Measurements from ENCODE around the gene ZBTB40.

The ZBTB40 gene

GRCh38 chr1:22509815-22510214, 58.2 kb downstream of the ZBTB40 start:
- DNase-seq, result no peak

DNA sequence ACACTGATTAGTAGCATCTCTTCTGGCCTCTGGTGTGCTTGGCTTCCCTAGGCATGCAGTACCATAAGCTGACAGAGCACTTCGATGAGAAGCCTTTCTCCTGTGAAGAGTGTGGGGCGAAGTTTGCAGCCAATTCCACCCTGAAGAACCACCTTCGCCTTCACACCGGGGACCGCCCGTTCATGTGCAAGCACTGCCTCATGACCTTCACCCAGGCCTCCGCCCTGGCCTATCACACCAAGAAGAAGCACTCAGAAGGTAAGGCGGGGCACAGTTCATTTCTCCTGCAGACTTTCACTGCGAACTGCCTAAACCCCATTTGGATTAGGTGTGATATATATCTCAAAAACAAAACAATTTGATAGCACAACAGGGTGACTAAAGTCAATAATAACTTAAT, 61.2 kb downstream of the ZBTB40 start:
- DNase-seq, result no peak

- no peak for DNase-seq
Measured at GRCh38 chr1:22516906-22517571, 65.4 kb downstream of the ZBTB40 start.

GRCh38 chr1:22517956-22518355, 66.3 kb downstream of the ZBTB40 start:
- DNase-seq, result no peak

- DNase-seq, result no peak
Measured at GRCh38 chr1:22518379-22518778, 66.7 kb downstream of the ZBTB40 start.

GRCh38 chr1:22520871-22521270, 69.2 kb downstream of the ZBTB40 start:
- no peak for DNase-seq

DNA sequence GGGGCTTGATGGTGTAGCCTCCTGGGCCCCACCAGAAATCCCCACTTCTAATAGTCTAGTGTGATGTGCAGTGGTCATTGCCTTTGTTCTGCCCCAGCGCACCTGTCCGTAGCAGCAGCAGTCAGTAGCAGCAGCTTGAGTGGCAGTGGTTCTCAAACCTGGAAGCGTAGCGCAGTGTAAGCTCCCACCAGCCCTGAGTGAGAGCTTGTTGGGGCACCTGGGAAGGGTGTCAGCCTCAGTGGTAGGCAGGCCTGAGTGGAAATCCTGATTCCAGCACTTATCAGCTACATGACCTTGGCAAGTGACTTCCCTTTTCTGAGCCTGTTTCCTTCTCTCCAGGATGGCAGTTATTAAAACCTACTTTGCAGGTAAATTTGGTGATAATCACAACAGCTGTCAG, 70.0 kb downstream of the ZBTB40 start:
- DNase-seq, result no peak

DNA sequence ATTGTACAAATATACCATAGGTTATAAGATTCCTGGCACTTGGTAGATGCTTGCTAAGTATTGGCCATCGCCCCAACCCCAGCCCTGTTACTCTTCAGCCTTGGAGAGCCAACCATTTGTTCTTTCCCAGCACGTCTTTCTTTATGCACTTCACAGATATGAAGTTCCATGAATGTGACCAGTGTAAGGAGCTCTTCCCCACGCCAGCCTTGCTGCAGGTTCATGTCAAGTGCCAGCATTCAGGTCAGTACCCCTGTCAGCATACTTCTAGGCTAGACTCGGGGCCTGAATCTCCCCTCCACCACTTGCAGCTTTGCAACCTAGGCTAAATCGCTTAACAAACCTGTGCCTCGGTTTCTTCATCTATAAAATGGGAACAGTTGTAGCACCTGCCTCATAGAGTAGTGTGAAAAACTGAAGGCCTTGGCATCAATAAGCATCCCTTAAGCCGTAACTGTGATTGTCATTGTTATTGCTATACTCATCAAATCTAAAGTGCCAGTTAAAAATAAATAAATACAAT, 70.6 kb downstream of the ZBTB40 start:
- no peak for DNase-seq

GRCh38 chr1:22524481-22524880, 72.8 kb downstream of the ZBTB40 start:
- DNase-seq, result no peak

- no peak for DNase-seq
Measured at GRCh38 chr1:22525211-22525610, 73.6 kb downstream of the ZBTB40 start.

GRCh38 chr1:22525646-22526045, 74.0 kb downstream of the ZBTB40 start:
- DNase-seq, result no peak

DNA sequence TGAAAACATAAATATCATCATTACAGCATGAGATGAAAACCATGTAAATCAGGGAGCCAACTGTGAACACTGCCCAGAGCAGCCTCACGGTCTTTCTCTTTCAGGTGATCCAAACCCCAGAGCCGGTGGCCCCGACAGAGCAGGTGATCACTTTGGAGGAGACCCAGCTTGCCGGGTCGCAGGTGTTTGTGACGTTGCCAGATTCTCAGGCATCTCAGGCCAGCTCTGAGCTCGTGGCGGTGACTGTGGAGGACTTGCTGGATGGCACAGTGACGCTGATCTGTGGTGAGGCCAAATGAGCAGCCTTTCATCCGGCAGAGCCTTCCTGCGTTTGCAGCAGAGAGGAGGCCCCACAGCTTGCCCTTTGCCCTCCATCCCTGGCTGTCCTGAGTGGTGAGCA, 74.4 kb downstream of the ZBTB40 start:
- DNase-seq, result no peak

DNA sequence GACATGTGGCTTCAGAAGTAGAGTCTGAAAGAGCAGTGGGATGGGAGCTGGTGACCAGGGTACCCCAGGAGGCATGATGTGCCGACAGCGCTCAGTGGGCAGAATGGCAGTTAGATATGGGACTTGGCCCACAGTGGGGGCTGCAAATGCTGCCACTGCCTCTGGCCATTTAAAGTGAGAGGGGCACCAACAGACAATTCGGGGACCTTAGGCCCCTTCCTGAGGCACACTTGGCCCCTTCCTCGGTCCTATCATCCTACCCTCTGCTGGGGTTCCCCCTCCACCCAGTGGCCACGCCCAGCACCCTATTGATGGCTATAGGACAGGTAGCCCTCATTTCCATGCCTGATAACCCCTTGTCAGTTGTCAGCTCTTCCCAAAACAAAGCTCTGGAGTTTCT, 75.0 kb downstream of the ZBTB40 start:
- no peak for DNase-seq

DNA sequence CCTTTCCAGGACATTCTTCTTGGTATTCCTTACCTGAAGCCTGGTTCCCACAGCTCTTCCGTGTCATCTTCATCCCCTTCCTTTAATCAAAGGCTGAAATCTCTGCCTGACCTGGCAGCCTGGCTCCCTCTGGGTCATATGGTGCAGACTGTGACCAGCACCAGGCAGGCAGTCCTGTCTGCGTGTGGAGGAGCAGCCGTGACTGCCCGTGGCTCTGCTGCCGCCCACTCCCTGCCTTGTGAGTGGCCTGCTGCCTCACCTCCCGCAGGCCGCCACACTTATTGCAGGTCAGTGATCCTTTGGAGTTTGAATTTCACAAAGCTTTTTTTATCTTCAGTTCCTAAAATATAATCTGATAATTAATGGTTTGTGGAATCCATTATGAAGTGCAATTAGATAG, 75.5 kb downstream of the ZBTB40 start:
- no peak for DNase-seq

- DNase-seq, result no peak
Measured at GRCh38 chr1:22527555-22528296, 76.1 kb downstream of the ZBTB40 start.

DNA sequence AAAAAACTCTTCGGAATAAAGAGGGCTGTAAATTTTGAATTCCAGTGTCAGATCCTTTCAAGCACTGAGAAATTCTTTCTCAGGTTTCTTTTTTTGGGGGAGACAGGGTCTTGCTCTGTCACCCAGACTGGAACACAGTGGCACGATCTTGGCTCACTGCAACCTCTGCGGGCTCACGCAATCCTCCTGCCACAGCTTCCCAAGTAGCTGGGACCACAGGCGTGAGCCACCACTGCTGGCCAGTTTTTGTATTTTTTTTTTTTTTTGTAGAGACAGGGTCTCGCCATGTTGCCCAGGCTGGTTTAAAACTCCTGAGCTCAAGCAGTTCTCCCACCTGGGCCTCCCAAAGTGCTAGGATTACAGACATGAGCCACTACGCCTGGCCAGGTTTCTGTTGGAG, 76.8 kb downstream of the ZBTB40 start:
- DNase-seq, result no peak

DNA sequence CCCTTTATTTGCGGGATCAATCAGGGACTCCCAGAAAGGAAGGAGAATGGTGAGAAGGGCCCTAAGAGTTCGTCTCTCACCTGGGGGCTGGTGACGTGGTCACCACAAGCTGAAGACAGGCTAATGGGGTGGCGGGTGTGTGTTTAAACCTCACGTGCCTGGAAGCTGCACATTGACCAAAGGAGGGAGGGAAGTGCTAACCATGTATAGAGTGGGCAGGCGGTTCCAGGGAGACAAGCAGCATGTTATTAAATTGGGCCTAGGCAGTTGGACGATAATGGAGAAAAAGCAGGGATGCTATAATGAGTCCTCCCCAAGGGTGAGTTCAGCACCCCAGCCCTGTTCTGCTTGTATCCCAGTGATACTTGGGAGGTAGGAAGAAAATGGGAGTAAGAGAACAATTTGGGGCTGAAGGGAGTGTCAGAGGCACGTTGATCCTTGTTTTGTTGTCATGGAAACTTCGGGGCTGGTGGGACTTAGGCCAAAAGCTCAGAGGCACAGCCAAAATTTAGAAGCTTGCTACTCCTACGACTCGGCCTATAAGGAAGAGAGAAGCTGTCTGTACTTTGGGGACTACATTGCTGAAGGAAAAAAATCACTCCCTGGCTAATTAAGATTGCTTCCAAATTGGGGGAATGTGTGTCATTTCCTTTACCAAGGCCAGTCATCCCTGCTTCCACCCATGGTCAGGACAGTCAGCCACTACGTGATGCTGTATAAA, 78.4 kb downstream of the ZBTB40 start:
- DNase-seq, result no peak

- no peak for DNase-seq
Measured at GRCh38 chr1:22530715-22531114, 79.1 kb downstream of the ZBTB40 start.

GRCh38 chr1:22531251-22531650, 79.6 kb downstream of the ZBTB40 start:
- DNase-seq, result no peak

GRCh38 chr1:22533244-22533895, 81.7 kb downstream of the ZBTB40 start:
- DNase-seq, result no peak

DNA sequence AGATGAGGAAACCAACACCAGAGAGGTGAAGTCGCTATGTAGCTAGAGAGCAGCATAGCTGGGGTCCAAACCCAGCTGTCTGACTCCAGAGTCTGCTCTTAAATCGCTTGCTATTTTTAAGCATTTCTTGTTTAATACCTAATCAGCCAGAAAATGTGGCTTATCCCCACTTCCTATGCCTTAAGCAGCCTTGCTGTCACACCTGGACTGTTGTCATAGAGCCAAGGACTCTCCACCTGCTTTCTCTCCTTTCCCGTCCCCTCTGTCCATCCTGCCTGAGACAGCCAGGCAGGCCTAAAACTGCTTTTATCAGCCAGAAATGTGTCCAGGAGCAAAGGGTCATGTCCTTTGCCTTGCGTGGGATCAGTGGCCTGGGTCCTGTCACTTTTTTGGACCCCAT, 83.3 kb downstream of the ZBTB40 start:
- no peak for DNase-seq

- DNase-seq, result no peak
Measured at GRCh38 chr1:22535399-22535798, 83.7 kb downstream of the ZBTB40 start.

- DNase-seq, result no peak
Measured at GRCh38 chr1:22536506-22536905, 84.9 kb downstream of the ZBTB40 start.
